ENCODE data around the gene MANEAL.

Gene MANEAL

GRCh38 chr1:37828410-37829074 lies 34.9 kb downstream of the MANEAL start:
- no peak for DNase-seq (ENCODE audit: low read depth)

- DNase-seq (ENCODE audit: low read depth): no peak
Observed at GRCh38 chr1:37831109-37831508, 37.5 kb downstream of the MANEAL start.

- no peak for DNase-seq (ENCODE audit: low read depth)
Observed at GRCh38 chr1:37831809-37832208, 38.2 kb downstream of the MANEAL start.

- no peak for DNase-seq (ENCODE audit: low read depth)
Observed at GRCh38 chr1:37836788-37837187, 43.1 kb downstream of the MANEAL start.

- no peak for DNase-seq (ENCODE audit: low read depth)
Observed at GRCh38 chr1:37839676-37840075, 46.0 kb downstream of the MANEAL start.

GRCh38 chr1:37840711-37841110 lies 47.1 kb downstream of the MANEAL start:
- no peak for DNase-seq (ENCODE audit: low read depth)

GRCh38 chr1:37841652-37842051 lies 48.0 kb downstream of the MANEAL start:
- DNase-seq (ENCODE audit: low read depth): no peak

- no peak for DNase-seq (ENCODE audit: low read depth)
Observed at GRCh38 chr1:37844536-37844935, 50.9 kb downstream of the MANEAL start.

GRCh38 chr1:37845049-37845646 lies 51.5 kb downstream of the MANEAL start:
- DNase-seq (ENCODE audit: low read depth): no peak

- no peak for DNase-seq (ENCODE audit: low read depth)
Observed at GRCh38 chr1:37845786-37846185, 52.1 kb downstream of the MANEAL start.

GRCh38 chr1:37846647-37847339 lies 53.1 kb downstream of the MANEAL start:
- no peak for DNase-seq (ENCODE audit: low read depth)

GRCh38 chr1:37849480-37849879 lies 55.8 kb downstream of the MANEAL start:
- DNase-seq (ENCODE audit: low read depth): no peak

- no peak for DNase-seq (ENCODE audit: low read depth)
Observed at GRCh38 chr1:37850352-37850955, 56.8 kb downstream of the MANEAL start.
